K562 (cell line): ENCODE results near the gene TNKS2. TPM values are rescaled to one million over a fixed set of nuclear protein-coding genes. Genes with fewer than 3 reads are reported as not detected.

ENCODE experiments used
- BACH1 ChIP-seq: fragments of 200-800 bp; sonication (Bioruptor generic); IDR thresholded peaks from 2 replicates; pipeline ENCODE4 v1.6.1; 2016; ENCODE audit warnings: missing genetic modification characterization, missing compliant biosample characterization
- CBFB ChIP-seq: sonication (generic); formaldehyde crosslinking; IDR thresholded peaks from 2 replicates; pipeline ENCODE4 v1.4.0; 2020; ENCODE audit warnings: mild to moderate bottlenecking, missing genetic modification reagents
- CREB1 ChIP-seq, 2 experiments: sonication (generic) in 1 of 2; formaldehyde crosslinking in 1 of 2; IDR thresholded peaks; 2 replicates each; pipeline versions ENCODE4 v1.6.1 to v1.8.0; 2012 to 2022; ENCODE audit warnings: inconsistent platforms in 1 of 2, mild to moderate bottlenecking in 1 of 2, missing genetic modification reagents in 1 of 2, moderate library complexity in 1 of 2
- CREB3L1 ChIP-seq: fragments of 450-650 bp; IDR thresholded peaks from 2 replicates; pipeline ENCODE4 v1.6.1; 2014; ENCODE audit warnings: low read depth, mild to moderate bottlenecking, moderate library complexity, borderline replicate concordance
- CTCF ChIP-seq, 3 experiments: IDR thresholded peaks in 2 of 3; conservative IDR thresholded peaks in 1 of 3; 2 replicates each; pipeline ENCODE4 v1.5.1; 2011 to 2012; ENCODE audit warnings: low read length in 3 of 3, mild to moderate bottlenecking in 3 of 3, control low read depth in 2 of 3, improper control_type of control experiment in 1 of 3, inconsistent platforms in 1 of 3, low read depth in 1 of 3, mixed read lengths in 1 of 3, moderate library complexity in 1 of 3; ENCODE audit not compliant: insufficient read depth in 2 of 3
- GTF2E2 ChIP-seq: fragments of 200-800 bp; sonication (Bioruptor generic); IDR thresholded peaks from 2 replicates; pipeline ENCODE4 v1.6.1; 2016; ENCODE audit warnings: missing genetic modification characterization, missing compliant biosample characterization
- HOXB6 ChIP-seq: fragments of 250-450 bp; sonication (Bioruptor Pico); IDR thresholded peaks from 2 replicates; pipeline ENCODE4 v1.5.1; 2022; ENCODE audit warnings: mild to moderate bottlenecking, borderline replicate concordance
- ILK ChIP-seq: fragments of 450-650 bp; IDR thresholded peaks from 2 replicates; pipeline ENCODE4 v1.6.1; 2016; ENCODE audit warnings: missing genetic modification characterization, low read depth, mild to moderate bottlenecking, missing compliant biosample characterization, moderate library complexity, borderline replicate concordance
- NFRKB ChIP-seq: fragments of 450-650 bp; IDR thresholded peaks from 2 replicates; pipeline ENCODE4 v1.6.1; 2016; ENCODE audit warnings: low read depth
- NUFIP1 ChIP-seq: fragments of 450-650 bp; IDR thresholded peaks from 2 replicates; pipeline ENCODE4 v1.6.1; 2018; ENCODE audit not compliant: partially characterized antibody
- RBBP5 ChIP-seq: fragments of 200-600 bp; sonication (generic); IDR thresholded peaks from 2 replicates; pipeline ENCODE4 v1.6.1; 2012; ENCODE audit warnings: borderline replicate concordance, mild to moderate bottlenecking, low read length, control low read depth, inconsistent platforms; ENCODE audit not compliant: insufficient read depth, poor library complexity, severe bottlenecking
- RCOR1 ChIP-seq, 2 experiments: IDR thresholded peaks; 2 replicates each; pipeline ENCODE4 v1.6.1; 2012; ENCODE audit warnings: low read depth in 2 of 2, low read length in 2 of 2, borderline replicate concordance in 1 of 2, improper control_type of control experiment in 1 of 2
- TGIF2 ChIP-seq: sonication (generic); formaldehyde crosslinking; IDR thresholded peaks from 2 replicates; pipeline ENCODE4 v1.8.1; 2022; ENCODE audit warnings: mild to moderate bottlenecking, missing genetic modification reagents, moderate library complexity
- TRIM24 ChIP-seq, 2 experiments: fragments of 450-650 bp; IDR thresholded peaks; 2 replicates each; pipeline ENCODE4 v1.6.1; 2016
- ZKSCAN8 ChIP-seq: fragments of 200-800 bp; sonication (Bioruptor generic); IDR thresholded peaks from 2 replicates; pipeline ENCODE4 v1.6.1; 2016; ENCODE audit warnings: missing genetic modification characterization, missing compliant biosample characterization
- polyA plus RNA-seq, 8 experiments: library from polyadenylated mRNA; depleted of rRNA in 4 of 8; stranded (reverse) in 5 of 8; unstranded in 3 of 8; fragments of >200 nt; fragmentation: Nextera tagmentation in 2 of 8; fragmentation: Illumina TruSeq in 1 of 8; extraction: Ambion mirVana in 2 of 8; extraction: Trizol in 1 of 8; gene quantifications; 2 replicates each; pipeline versions ENCODE4 v1.2.1 to v1.2.3, GENCODE V29; 2011 to 2014; ENCODE audit warnings: inconsistent platforms in 1 of 8, missing spikeins in 1 of 8
- total RNA-seq, 7 experiments: library from RNA; depleted of rRNA in 6 of 7; stranded (reverse); fragments of >200 nt in 6 of 7; fragmentation: Illumina TruSeq in 2 of 7; extraction: Trizol in 2 of 7; gene quantifications; 2 replicates each; pipeline versions ENCODE4 v1.2.1 to v1.2.3, GENCODE V29; 2011 to 2021; ENCODE audit warnings: low replicate concordance in 1 of 7
- TF ChIP-seq, protein P1 (sequence below), 2 experiments: IDR thresholded peaks in 1 of 2; conservative IDR thresholded peaks in 1 of 2; 2 replicates each; pipeline ENCODE4 v1.6.1; 2016; ENCODE audit warnings: low read depth in 2 of 2, mild to moderate bottlenecking in 1 of 2, missing compliant biosample characterization in 1 of 2, missing genetic modification characterization in 1 of 2, moderate library complexity in 1 of 2
- TF ChIP-seq, protein P2 (sequence below): IDR thresholded peaks from 3 replicates; pipeline ENCODE4 v1.6.1; 2011; ENCODE audit warnings: borderline replicate concordance, mild to moderate bottlenecking, moderate library complexity; ENCODE audit not compliant: insufficient read length; ENCODE audit errors: extremely low read depth

Gene TNKS2
- total and polyA plus RNA-seq, 9 of the 15 experiments (the other 6 are each of a cell fraction or from before 2014, with no cell fraction given), result 3.5 to 19.8 (median 8.6) TPM

GRCh38 chr10:91909117-91909677 lies 111.0 kb downstream of the TNKS2 start, which contains the start of gene FGFBP3 (continued):
- TF ChIP-seq CTCF (IDR thresholded peaks at IDR 0.05 in 2 of 3, conservative IDR thresholded peaks at IDR 0.05 in 1 of 3; ENCODE audit: insufficient read depth in 2 of 3, low read depth in 1 of 3, low read length in 3 of 3) (no peak; a peak in 1 of 6 replicates), GTF2E2 (tag) (0 out of 2 replicates have a peak, but pooled peaks have one; percentile 23), RCOR1 (IDR thresholded peaks at IDR 0.05; ENCODE audit: borderline replicate concordance in 1 of 2, low read depth in 2 of 2, low read length in 2 of 2) (peak in 1 of 2 experiments; percentile 81; a peak in 2 of 4 replicates), HOXB6 (CRISPR knock-in tag) (no peak), TGIF2 (CRISPR knock-in tag) (no peak), TRIM24 (IDR thresholded peaks at IDR 0.05) (no peak), CBFB (no peak), BACH1 (tag) (no peak), ZKSCAN8 (CRISPR knock-in tag) (no peak), ILK (tag) (no peak), RBBP5 (no peak), CREB1 (IDR thresholded peaks at IDR 0.05) (no peak), CREB1 (CRISPR knock-in tag; IDR thresholded peaks at IDR 0.05) (no peak), NFRKB (no peak), NUFIP1 (no peak), CREB3L1 (no peak)
- TF ChIP-seq, protein P1, sequence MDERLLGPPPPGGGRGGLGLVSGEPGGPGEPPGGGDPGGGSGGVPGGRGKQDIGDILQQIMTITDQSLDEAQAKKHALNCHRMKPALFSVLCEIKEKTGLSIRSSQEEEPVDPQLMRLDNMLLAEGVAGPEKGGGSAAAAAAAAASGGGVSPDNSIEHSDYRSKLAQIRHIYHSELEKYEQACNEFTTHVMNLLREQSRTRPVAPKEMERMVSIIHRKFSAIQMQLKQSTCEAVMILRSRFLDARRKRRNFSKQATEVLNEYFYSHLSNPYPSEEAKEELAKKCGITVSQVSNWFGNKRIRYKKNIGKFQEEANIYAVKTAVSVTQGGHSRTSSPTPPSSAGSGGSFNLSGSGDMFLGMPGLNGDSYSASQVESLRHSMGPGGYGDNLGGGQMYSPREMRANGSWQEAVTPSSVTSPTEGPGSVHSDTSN (CRISPR knock-in tag; IDR thresholded peaks at IDR 0.05; ENCODE audit: low read depth), result no peak
- TF ChIP-seq, protein P1 (tag; conservative IDR thresholded peaks at IDR 0.05; ENCODE audit: low read depth), result peak; percentile 25; the same call in 1 of the 2 replicates
- TF ChIP-seq, protein P2, sequence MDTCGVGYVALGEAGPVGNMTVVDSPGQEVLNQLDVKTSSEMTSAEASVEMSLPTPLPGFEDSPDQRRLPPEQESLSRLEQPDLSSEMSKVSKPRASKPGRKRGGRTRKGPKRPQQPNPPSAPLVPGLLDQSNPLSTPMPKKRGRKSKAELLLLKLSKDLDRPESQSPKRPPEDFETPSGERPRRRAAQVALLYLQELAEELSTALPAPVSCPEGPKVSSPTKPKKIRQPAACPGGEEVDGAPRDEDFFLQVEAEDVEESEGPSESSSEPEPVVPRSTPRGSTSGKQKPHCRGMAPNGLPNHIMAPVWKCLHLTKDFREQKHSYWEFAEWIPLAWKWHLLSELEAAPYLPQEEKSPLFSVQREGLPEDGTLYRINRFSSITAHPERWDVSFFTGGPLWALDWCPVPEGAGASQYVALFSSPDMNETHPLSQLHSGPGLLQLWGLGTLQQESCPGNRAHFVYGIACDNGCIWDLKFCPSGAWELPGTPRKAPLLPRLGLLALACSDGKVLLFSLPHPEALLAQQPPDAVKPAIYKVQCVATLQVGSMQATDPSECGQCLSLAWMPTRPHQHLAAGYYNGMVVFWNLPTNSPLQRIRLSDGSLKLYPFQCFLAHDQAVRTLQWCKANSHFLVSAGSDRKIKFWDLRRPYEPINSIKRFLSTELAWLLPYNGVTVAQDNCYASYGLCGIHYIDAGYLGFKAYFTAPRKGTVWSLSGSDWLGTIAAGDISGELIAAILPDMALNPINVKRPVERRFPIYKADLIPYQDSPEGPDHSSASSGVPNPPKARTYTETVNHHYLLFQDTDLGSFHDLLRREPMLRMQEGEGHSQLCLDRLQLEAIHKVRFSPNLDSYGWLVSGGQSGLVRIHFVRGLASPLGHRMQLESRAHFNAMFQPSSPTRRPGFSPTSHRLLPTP, result no peak
